DMS114 treated with DMSO at 0.1 percent for 48 hours (cell line): Measurements from ENCODE around the gene SIPA1L3.
"Not testable (repeated sequence)": the region's sequence is repeated elsewhere in the genome, so short reads cannot be mapped to it uniquely, and the experiment has no call there.

Experiments used
- DNase-seq: peaks from one replicate; lab custom pipeline; 2025; ENCODE audit not compliant: unreplicated experiment; lab: John Stamatoyannopoulos, UW

The SIPA1L3 gene

DNA sequence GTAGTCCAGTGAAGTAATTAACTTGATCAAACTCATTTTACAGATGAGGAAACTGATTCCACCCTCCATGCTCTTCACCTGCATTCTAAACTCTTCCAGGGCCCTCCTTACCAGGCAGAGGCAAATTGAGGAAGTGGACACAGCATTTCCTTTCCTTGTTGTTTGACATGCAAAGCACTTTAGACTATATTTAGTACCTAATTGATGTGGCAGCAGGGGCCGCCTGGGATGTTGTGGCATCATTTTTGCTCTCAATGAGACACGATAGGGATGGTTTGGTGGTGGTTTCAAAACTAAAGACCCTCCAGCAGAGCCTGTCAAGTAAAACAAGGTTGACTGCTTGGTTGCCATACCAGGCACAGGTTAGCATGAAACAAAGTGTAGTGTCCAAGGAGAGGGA is 7.9 kb downstream of the SIPA1L3 start:
- no peak for DNase-seq

GRCh38 chr19:37920591-37921450 is 13.8 kb downstream of the SIPA1L3 start:
- DNase-seq, result no peak

DNA sequence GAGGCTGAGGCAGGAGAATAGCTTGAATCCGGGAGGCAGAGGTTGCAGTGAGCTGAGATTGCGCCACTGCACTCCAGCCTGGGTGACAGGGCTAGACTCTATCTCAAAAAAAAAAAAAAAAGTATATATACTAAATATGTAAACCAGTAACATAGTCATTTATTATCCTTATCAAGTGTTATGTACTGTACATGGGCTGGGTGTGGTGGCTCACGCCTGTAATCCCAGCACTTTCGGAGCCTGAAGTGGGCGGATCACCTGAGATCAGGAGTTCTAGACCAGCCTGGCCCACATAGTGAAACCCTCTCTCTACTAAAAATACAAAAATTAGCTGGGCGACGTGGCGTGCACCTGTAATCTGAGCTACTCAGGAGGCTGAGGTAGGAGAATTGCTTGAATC is 17.6 kb downstream of the SIPA1L3 start:
- DNase-seq, result not testable (repeated sequence)

GRCh38 chr19:37925212-37925611 is 18.2 kb downstream of the SIPA1L3 start:
- DNase-seq, result no peak

DNA sequence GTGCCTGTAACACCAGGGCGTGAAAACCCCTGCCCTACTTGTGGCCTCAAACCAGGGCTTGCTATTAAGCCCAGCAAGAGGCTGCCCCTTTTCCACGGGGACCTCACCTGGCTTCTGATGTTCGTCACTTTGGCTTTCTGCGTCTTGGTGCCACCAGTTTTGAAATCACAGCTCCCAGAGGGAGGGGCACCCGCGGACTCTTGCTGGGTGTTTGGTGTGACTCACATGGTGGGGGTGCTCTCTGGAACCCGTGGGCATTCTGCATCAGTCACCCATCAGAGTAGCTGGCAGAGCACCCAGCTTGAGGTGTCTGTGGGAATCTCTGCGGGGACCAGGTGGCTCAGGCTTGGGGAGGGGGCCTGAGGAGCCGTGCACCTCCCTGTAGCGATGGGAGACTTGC is 19.2 kb downstream of the SIPA1L3 start:
- no peak for DNase-seq

DNA sequence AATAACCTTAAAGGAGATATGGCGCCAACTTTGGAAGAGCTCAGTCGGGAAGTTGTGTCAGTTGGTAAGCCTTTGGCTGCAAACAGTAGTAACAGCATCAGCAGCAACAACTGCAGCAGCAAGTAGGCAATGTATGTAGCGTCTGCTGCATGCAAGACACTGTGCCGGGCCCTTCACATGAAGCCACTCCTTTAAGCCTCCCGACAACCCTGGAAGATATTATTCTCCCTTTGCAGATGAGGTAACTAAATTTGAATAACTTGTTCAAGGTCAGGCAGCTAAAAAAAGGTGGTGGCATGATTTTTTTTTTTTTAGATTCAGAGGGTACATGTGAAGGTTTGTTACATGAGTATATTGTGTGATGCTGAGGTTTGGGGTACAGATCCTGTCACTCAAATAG is 19.7 kb downstream of the SIPA1L3 start:
- no peak for DNase-seq

GRCh38 chr19:37928527-37929286 is 21.7 kb downstream of the SIPA1L3 start:
- DNase-seq, result no peak

DNA sequence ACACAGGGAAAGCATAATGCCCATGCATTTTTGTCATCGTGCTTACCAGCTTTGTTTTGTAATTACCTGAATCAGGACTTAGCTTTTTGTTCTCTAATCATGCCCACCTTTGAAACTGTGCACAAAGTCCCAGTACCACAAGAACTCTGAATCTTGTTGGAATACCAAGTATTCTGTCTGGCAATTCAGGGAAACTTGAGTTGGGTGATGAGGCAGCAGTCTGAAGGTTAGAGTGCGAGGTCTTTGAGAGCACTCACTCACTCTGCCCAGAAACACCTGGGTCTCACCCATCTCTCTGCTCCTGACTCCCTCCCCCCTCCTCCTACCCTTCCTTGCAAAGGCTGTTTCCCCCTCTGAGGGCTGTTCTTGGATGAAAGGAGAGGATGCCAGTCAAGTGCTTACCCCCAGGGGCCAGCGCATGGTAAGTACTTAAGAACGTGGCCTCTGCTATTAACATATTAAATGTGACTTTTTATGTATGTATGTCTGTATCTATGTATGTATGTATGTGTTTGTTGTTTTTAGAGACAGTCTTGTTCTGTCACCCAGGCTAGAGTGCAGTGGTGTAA is 22.4 kb downstream of the SIPA1L3 start:
- no peak for DNase-seq

GRCh38 chr19:37930416-37930815 is 23.4 kb downstream of the SIPA1L3 start:
- DNase-seq, result no peak

DNA sequence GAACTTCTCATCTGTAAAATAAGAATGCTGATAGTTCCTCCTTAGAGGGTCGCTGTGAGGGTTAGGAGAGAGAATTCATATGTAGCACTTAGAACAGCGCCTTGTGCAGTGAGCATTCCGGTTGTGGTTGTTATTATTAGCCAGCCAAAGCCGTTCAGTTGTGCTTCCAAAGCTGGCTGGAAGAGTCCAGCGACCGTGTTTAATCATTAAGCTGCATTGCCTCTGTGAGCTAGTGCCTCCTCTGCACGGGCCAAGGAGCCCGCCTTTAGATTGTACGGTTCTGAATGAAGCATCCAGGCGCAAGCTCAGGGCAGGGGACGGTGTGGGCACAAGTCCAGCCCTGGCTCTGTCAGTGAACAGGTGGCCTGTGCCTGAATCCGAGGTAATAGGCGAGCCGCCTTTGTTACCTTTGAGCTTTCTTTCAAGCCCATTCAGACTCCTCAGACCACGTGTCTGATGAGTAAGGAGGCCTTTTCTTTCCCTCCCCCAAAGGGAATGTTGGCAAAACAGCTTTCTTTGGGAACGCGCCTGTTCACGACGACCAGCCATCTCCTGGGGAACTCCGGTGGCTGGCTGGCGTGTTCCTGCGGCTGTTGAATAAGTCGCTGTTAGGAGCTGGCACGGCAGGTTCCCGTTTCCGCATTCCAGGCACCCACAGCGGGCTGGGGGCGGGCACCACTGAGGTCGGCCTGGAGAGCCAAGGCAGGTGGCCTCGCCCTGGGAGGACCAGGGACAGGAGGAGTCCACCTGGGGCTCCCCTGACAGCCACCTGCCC is 25.1 kb downstream of the SIPA1L3 start:
- DNase-seq, result no peak

GRCh38 chr19:37932985-37933936 is 26.3 kb downstream of the SIPA1L3 start:
- no peak for DNase-seq

GRCh38 chr19:37933937-37934358 is 26.9 kb downstream of the SIPA1L3 start:
- no peak for DNase-seq

DNA sequence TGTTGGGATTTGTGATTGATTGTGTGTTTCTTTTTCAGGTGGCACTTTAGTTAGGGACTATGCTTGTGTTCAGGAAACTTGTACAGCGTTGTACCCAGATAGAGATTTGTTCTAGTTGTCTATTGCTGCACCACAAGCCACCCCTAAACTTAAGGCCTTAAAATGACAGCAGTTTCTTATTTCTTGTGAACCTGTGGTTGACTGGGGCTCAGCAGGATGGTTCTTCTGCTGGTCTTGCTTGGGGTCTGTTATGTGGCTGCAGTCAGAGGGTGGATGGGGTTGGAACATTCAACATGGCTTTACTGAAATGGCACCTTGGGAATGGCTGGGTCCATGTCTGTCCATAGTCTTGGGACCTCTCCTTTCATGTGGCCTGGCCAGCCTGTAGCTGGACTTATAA is 28.3 kb downstream of the SIPA1L3 start:
- DNase-seq, result no peak

DNA sequence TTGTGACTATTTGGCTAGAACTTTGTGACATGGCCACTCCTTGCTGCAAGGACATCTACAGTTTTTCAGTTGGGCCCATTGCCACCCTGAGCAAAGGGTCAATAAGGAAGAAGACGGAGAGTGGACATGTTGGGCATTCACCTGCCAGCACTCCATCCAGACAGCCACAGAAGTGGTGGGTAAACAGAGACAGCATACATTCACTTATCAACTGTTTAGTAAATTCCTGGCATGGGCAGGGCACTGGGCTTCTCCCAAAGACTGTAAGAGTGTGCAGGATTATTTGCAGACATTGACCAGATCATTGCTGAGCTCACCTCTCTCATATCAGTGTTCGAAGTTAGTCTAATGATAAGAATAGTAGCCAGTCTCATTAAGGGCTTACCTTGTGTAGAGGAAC is 29.2 kb downstream of the SIPA1L3 start:
- DNase-seq, result no peak

DNA sequence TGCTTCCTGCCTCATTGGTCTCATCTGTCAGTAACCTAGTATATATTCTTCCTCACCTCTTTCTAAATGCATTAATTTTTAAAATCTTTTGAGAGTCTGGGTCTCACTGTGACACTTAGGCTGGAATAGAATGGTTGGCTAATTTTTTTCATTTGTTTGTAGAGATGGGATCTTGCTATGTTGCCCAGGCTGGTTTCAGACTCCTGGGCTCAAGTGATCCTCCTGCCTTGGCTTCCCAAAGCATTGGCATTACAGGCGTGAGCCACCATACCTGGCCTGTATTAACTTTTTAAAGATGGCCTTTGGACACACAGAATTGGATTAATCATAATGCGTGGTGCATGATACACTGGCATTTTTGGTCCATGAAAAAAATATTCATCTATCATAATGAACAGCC is 29.9 kb downstream of the SIPA1L3 start:
- DNase-seq, result no peak

GRCh38 chr19:37938353-37938752 is 31.3 kb downstream of the SIPA1L3 start:
- DNase-seq, result no peak

GRCh38 chr19:37941782-37942515 is 34.9 kb downstream of the SIPA1L3 start:
- no peak for DNase-seq

DNA sequence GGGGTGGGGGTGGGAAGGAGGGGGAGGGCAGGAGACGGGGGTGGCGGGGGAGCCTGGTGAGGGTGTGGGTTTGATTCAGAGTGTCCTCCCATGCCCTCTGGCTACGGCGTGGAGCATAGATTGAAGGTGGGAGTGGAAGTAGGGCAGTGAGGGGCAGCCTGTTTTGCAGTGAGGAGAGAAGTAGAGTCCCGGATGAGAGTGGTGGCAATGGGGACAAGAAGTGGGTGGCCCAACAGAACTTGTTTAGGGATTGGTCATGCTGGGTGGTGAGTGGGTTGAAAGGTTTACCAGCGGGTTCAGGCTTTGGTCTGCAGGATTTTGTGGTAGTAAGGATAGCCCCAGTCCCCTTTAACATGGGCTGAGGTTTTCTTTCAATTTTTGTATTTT is 35.5 kb downstream of the SIPA1L3 start:
- DNase-seq, result no peak

DNA sequence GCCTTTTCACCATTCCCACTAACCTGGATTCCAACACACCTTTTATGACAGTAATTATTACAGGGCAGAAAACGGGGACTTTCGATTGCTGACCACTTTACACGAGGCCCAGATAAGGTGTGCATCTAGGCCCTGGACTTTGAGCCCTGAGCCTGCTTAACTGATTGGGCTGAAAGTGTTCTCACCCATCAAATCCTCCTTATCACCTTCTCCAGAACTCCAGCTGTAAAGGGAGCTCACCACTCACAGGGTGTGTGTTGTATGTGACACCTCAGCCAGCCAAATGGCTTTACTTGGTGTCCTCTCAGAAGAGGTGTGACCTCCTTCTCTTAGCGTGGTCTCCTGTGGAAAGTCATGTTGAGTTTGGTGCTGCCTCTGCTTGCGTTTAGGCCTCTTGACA is 36.5 kb downstream of the SIPA1L3 start:
- no peak for DNase-seq
